IMR-90 (cell line): Measurements from ENCODE around the gene FAM72D. TPM values are rescaled to one million over a fixed set of nuclear protein-coding genes. Genes with fewer than 3 reads are reported as not detected.
"Not testable (repeated sequence)": the region's sequence is repeated elsewhere in the genome, so short reads cannot be mapped to it uniquely, and the experiment has no call there.

Experiments
- ATAC-seq: fragments of 200-7000 bp; cut with Tn5 transposase; 2 replicates; pipeline ENCODE4 v1.9.1; 2020; ENCODE audit warnings: low read depth, mild to moderate bottlenecking, moderate library complexity
- BruUV-seq: library from RNA; stranded (reverse); fragments of 400-500 nt; replicated peaks from 2 replicates; lab custom pipeline; 2021; lab: Mats Ljungman, UMichigan
- CTCF ChIA-PET: fragments of 300-600 bp; formaldehyde crosslinking; extraction: SDS; loops from one replicate; lab custom pipeline; 2021; ENCODE audit warnings: antibody characterized with exemption; lab: Yijun Ruan, JAX
- POLR2A ChIA-PET: fragments of 300-600 bp; sonication (Branson Sonifier 250); formaldehyde crosslinking; loops from one replicate; lab custom pipeline; 2022; ENCODE audit warnings: antibody characterized with exemption; ENCODE audit not compliant: unreplicated experiment; lab: Charles Lee
- DNase-seq: peaks from one replicate; pipeline ENCODE4 v3.0.0; 2013
- H2AFZ ChIP-seq: replicated peaks from 2 replicates; pipeline ENCODE3; 2013; ENCODE audit warnings: low read length, mild to moderate bottlenecking; ENCODE audit not compliant: poor library complexity
- H2AK5ac ChIP-seq: 2 replicates; pipeline ENCODE4 v1.6.1; 2013; ENCODE audit warnings: low read depth, low read length, inconsistent platforms
- H2AK9ac ChIP-seq: replicated peaks from 2 replicates; pipeline ENCODE3; 2013; ENCODE audit warnings: mild to moderate bottlenecking, low read depth, low read length, moderate library complexity; ENCODE audit not compliant: poor library complexity
- H2BK120ac ChIP-seq: 2 replicates; pipeline ENCODE4 v1.6.1; 2013; ENCODE audit warnings: low read depth, low read length, inconsistent platforms
- H2BK15ac ChIP-seq: 3 replicates; pipeline ENCODE4 v1.6.1; 2013; ENCODE audit warnings: low read depth, low read length, inconsistent platforms
- H2BK20ac ChIP-seq: 2 replicates; pipeline ENCODE4 v1.6.1; 2013; ENCODE audit warnings: low read depth, mild to moderate bottlenecking, inconsistent platforms, low read length, moderate library complexity
- H2BK5ac ChIP-seq: 2 replicates; pipeline ENCODE4 v1.6.1; 2013; ENCODE audit warnings: mild to moderate bottlenecking, low read depth, low read length, inconsistent platforms; ENCODE audit not compliant: poor library complexity, severe bottlenecking
- H3K14ac ChIP-seq: replicated peaks from 2 replicates; pipeline ENCODE4 v1.6.1; 2013; ENCODE audit warnings: low read depth, low read length, inconsistent platforms
- H3K18ac ChIP-seq: 2 replicates; pipeline ENCODE4 v1.6.1; 2013; ENCODE audit warnings: low read depth, low read length, control low read depth
- H3K23ac ChIP-seq: 2 replicates; pipeline ENCODE4 v1.6.1; 2013; ENCODE audit warnings: low read depth, low read length, inconsistent platforms
- H3K27ac ChIP-seq: 2 replicates; pipeline ENCODE4 v1.5.1; 2013; ENCODE audit warnings: mild to moderate bottlenecking, control low read depth, low read length; ENCODE audit not compliant: insufficient read depth
- H3K27me3 ChIP-seq: 2 replicates; pipeline ENCODE4 v1.6.1; 2013; ENCODE audit warnings: low read length; ENCODE audit not compliant: control insufficient read depth, insufficient read depth
- H3K36me3 ChIP-seq: 2 replicates; pipeline ENCODE4 v1.6.1; 2013; ENCODE audit warnings: low read length, mixed read lengths; ENCODE audit not compliant: control insufficient read depth, insufficient read depth
- H3K4ac ChIP-seq: 2 replicates; pipeline ENCODE4 v1.6.1; 2013; ENCODE audit warnings: low read depth, low read length, inconsistent platforms
- H3K4me1 ChIP-seq: 2 replicates; pipeline ENCODE4 v1.6.1; 2013; ENCODE audit warnings: low read length, mixed read lengths; ENCODE audit not compliant: control insufficient read depth, insufficient read depth
- H3K4me2 ChIP-seq: 2 replicates; pipeline ENCODE4 v1.6.1; 2013; ENCODE audit warnings: low read depth, mild to moderate bottlenecking, control low read depth, low read length, moderate library complexity
- H3K4me3 ChIP-seq: 2 replicates; pipeline ENCODE4 v1.5.1; 2013; ENCODE audit warnings: low read depth, mild to moderate bottlenecking, control low read depth, low read length, moderate library complexity; ENCODE audit not compliant: insufficient read depth
- H3K56ac ChIP-seq: 2 replicates; pipeline ENCODE4 v1.6.1; 2013; ENCODE audit warnings: low read length, inconsistent platforms; ENCODE audit not compliant: insufficient read depth; ENCODE audit errors: extremely low read depth
- H3K79me1 ChIP-seq, 2 experiments: 2 replicates each; pipeline ENCODE4 v1.6.1; 2013; ENCODE audit warnings: low read length in 2 of 2, inconsistent platforms in 1 of 2, low read depth in 1 of 2
- H3K9ac ChIP-seq: 2 replicates; pipeline ENCODE4 v1.6.1; 2013; ENCODE audit warnings: low read depth, low read length, control low read depth
- H3K9me1 ChIP-seq: 2 replicates; pipeline ENCODE4 v1.6.1; 2013; ENCODE audit warnings: low read length, inconsistent platforms; ENCODE audit not compliant: insufficient read depth
- H3K9me3 ChIP-seq: 2 replicates; pipeline ENCODE4 v1.6.1; 2013; ENCODE audit warnings: low read length; ENCODE audit not compliant: control insufficient read depth, insufficient read depth
- H4K20me1 ChIP-seq: 2 replicates; pipeline ENCODE4 v1.6.1; 2013; ENCODE audit warnings: low read length, inconsistent platforms; ENCODE audit not compliant: insufficient read depth
- H4K5ac ChIP-seq: 2 replicates; pipeline ENCODE4 v1.6.1; 2013; ENCODE audit warnings: mild to moderate bottlenecking, low read depth, low read length, control low read depth
- H4K8ac ChIP-seq, 2 experiments: 2 replicates each; pipeline ENCODE4 v1.6.1; 2013; ENCODE audit warnings: low read depth in 2 of 2, low read length in 2 of 2, control low read depth in 1 of 2, inconsistent platforms in 1 of 2
- H4K91ac ChIP-seq: 2 replicates; pipeline ENCODE4 v1.6.1; 2013; ENCODE audit warnings: low read depth, low read length, inconsistent platforms; ENCODE audit not compliant: insufficient read depth
- WGBS, 2 experiments: methylation state at CpG; one replicate each; pipeline versions ENCODE4 v1.1.5 to v1.1.7; 2013; ENCODE audit warnings: missing lambda C conversion rate in 2 of 2; ENCODE audit not compliant: insufficient read length in 1 of 2; ENCODE audit errors: extremely low coverage in 2 of 2; 5-methylcytosine and 5-hydroxymethylcytosine counted together
- dilution Hi-C: fragments of 300-500 bp; cut with HindIII; formaldehyde crosslinking; loops from one replicate; pipeline ENCODE4 v1.14.3; 2018; ENCODE audit warnings: low sequenced_read_pairs; ENCODE audit not compliant: unreplicated experiment
- in situ Hi-C: fragments of 300-500 bp; cut with MboI; formaldehyde crosslinking; loops from 3 replicates; pipeline ENCODE4 v1.14.3; 2019; ENCODE audit warnings: low sequenced_read_pairs, inconsistent platforms, mixed read lengths
- intact Hi-C: fragments of 100-400 bp; cut with micrococcal nuclease; formaldehyde crosslinking; loops from 2 replicates; pipeline ENCODE4 v1.10.0; 2022
- polyA plus RNA-seq, 3 experiments: library from polyadenylated mRNA; depleted of rRNA; stranded (reverse); fragments of >200 nt; gene quantifications; 2 replicates each; pipeline ENCODE4 v1.2.3, GENCODE V29; 2012; ENCODE audit warnings: low replicate concordance in 1 of 3
- total RNA-seq: library from RNA; depleted of rRNA; stranded (reverse); fragments of >200 nt; gene quantifications from 2 replicates; pipeline ENCODE4 v1.2.3, GENCODE V29; 2012

FAM72D gene
- total and polyA plus RNA-seq, 2 of the 4 experiments (the other 2 are of a cell fraction) = 0.72 to 1.4 TPM

- CTCF ChIA-PET = not testable (repeated sequence)
Measured at GRCh38 chr1:145058184-145058583, 37.6 kb upstream of the FAM72D start.

GRCh38 chr1:145063285-145063684, 32.5 kb upstream of the FAM72D start:
- WGBS, 2 experiments = no CpG with 5 or more reads among the region's 2 CpGs
- H3K9ac ChIP-seq, H3K79me1 ChIP-seq, H3K4me1 ChIP-seq, H2AK5ac ChIP-seq, intact Hi-C loops, H3K36me3 ChIP-seq, H2AFZ ChIP-seq, H2BK20ac ChIP-seq, POLR2A ChIA-PET, H4K20me1 ChIP-seq, BruUV-seq, H2BK15ac ChIP-seq, H3K27me3 ChIP-seq, H3K27ac ChIP-seq, H3K23ac ChIP-seq, ATAC-seq, H3K18ac ChIP-seq, H3K4me3 ChIP-seq, dilution Hi-C loops, H3K14ac ChIP-seq, H3K9me1 ChIP-seq, H4K5ac ChIP-seq, H2AK9ac ChIP-seq, H3K56ac ChIP-seq, H3K4me2 ChIP-seq, H2BK5ac ChIP-seq, H4K91ac ChIP-seq, H2BK120ac ChIP-seq, CTCF ChIA-PET, in situ Hi-C loops, H3K4ac ChIP-seq, H3K9me3 ChIP-seq, DNase-seq, H4K8ac ChIP-seq: not testable (repeated sequence)

More at GRCh38 chr1:145058184-145058583, 37.6 kb upstream of the FAM72D start:
- H3K4ac ChIP-seq, H2BK5ac ChIP-seq, H2AK9ac ChIP-seq, intact Hi-C loops, H3K18ac ChIP-seq, H3K9me1 ChIP-seq, H3K9ac ChIP-seq, H3K27me3 ChIP-seq, H3K4me2 ChIP-seq, H2AK5ac ChIP-seq, H3K14ac ChIP-seq, in situ Hi-C loops, DNase-seq, H3K36me3 ChIP-seq, H4K8ac ChIP-seq, H3K4me3 ChIP-seq, BruUV-seq, POLR2A ChIA-PET, H2AFZ ChIP-seq, H4K20me1 ChIP-seq, H3K56ac ChIP-seq, H2BK120ac ChIP-seq, H3K27ac ChIP-seq, H4K91ac ChIP-seq, H3K79me1 ChIP-seq, H3K9me3 ChIP-seq, H3K23ac ChIP-seq, H4K5ac ChIP-seq, H3K4me1 ChIP-seq, H2BK20ac ChIP-seq, H2BK15ac ChIP-seq, dilution Hi-C loops: not testable (repeated sequence)
- WGBS, 2 experiments = no CpG with 5 or more reads among the region's 3 CpGs
- ATAC-seq = peak; percentile 57
